ENCODE measurements around the gene TRIL. TPM values are rescaled to one million over a fixed set of nuclear protein-coding genes. Genes with fewer than 3 reads are reported as not detected.

TRIL gene
- total and polyA plus RNA-seq, 9 of the 15 experiments (the other 6 are each of a cell fraction or from before 2014, with no cell fraction given): not detected

DNA sequence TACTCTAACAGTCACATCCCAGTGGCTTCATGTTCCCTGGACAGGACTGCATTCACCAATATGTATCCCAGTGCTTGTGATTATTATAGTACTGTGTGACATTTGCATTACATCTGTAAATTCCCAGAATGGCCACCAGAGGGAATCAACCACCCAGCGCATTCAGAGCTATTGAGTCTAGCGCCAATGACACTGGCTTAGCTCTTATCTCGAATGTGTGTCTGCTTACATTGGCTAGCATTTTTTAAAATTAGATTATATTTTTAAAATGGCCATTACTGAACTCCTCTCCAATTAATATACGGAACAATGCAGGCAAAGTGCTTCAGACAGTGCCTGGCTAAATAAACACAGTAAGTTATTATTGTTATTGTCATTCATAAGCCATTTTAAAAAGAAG, 36.3 kb downstream of the TRIL start:
- BruUV-seq (replicated peaks): no TSS peak
- Histone ChIP-seq H3K27me3 (ENCODE audit: control insufficient read depth in 2 of 2, insufficient read depth in 2 of 2, low read length in 2 of 2) (peaks cover 0 to 7% of the 10 kb centered on the region in 2 experiments; a peak in 2 of 5 replicates), H2AFZ (ENCODE audit: low read depth, low read length) (no peak overlapping the region), H3K9me3 (replicated peaks; ENCODE audit: control insufficient read depth, insufficient read depth, low read depth, low read length) (no peaks in the 10 kb centered on the region), H4K20me1 (replicated peaks; ENCODE audit: control insufficient read depth, insufficient read depth, low read length) (no peaks in the 10 kb centered on the region), H3K4me2 (ENCODE audit: insufficient read depth, low read length) (no peak overlapping the region), H3K4me1 (replicated peaks in 1 of 2; ENCODE audit: control insufficient read depth in 2 of 2, insufficient read depth in 2 of 2, low read length in 2 of 2) (no peaks in the 10 kb centered on the region), H3K4me3 (no peak overlapping the region), H3K9ac (ENCODE audit: insufficient read depth in 1 of 2, low read depth in 2 of 2, low read length in 2 of 2) (no peak overlapping the region), H3K27ac (ENCODE audit: extremely low read depth, low read depth, low read length) (no peak overlapping the region), H3K79me2 (ENCODE audit: control insufficient read depth, insufficient read depth, low read length) (no peaks in the 10 kb centered on the region), H3K36me3 (ENCODE audit: control insufficient read depth, insufficient read depth, low read length) (no peaks in the 10 kb centered on the region), H3K9me1 (ENCODE audit: control insufficient read depth, insufficient read depth, low read length) (no peaks in the 10 kb centered on the region)
- peak; percentile 57 to 64 (median 60) for DNase-seq (ENCODE audit: extremely low read depth in 1 of 4, low spot score in 3 of 4)
- peak; percentile 98 for ATAC-seq
- in situ Hi-C loops (cut with MboI): loop anchor here (5.0 kb wide), 2 partner anchors 180 to 480 kb away; no protein-coding TSS in a partner anchor
- ChIA-PET CTCF (ENCODE audit: low intra/inter-chr PET ratio) (interaction anchor here (0.6 to 3.6 kb wide), 6 partner anchors 181 to 675 kb away, joined by 3 to 25 read pairs (median 8); no protein-coding TSS in a partner anchor), POLR2A (interaction anchor here (1.0 to 1.4 kb wide), 2 partner anchors 178 to 487 kb away, joined by 3 to 4 read pairs; no protein-coding TSS in a partner anchor)
- intact Hi-C loops (cut with micrococcal nuclease): loop anchor here (1.0 to 10.0 kb wide), 4 partner anchors 184 to 1143 kb away; no protein-coding TSS in a partner anchor
- peak; percentile 86 for FAIRE-seq
- WGBS (ENCODE audit: insufficient coverage, low coverage, missing lambda C conversion rate): 0% methylated on average over 4 of the region's 4 CpGs
- TF ChIP-seq SMC3 (conservative IDR thresholded peaks at IDR 0.05; ENCODE audit: insufficient read depth, low read depth, low read length) (peak; percentile 54), ZNF780A (CRISPR knock-in tag; IDR thresholded peaks at IDR 0.05) (no peak), SMAD4 (CRISPR knock-in tag; conservative IDR thresholded peaks at IDR 0.05) (no peak), FOXM1 (IDR thresholded peaks at IDR 0.05; ENCODE audit: low read depth) (peak; percentile 95), FOXM1 (CRISPR knock-in tag; IDR thresholded peaks at IDR 0.05; ENCODE audit: low read depth) (peak; percentile 95), U2AF1 (optimal IDR thresholded peaks at IDR 0.05; ENCODE audit: low read depth, low read length) (no peak), RAD21 (CRISPR knock-in tag; conservative IDR thresholded peaks at IDR 0.05 in 1 of 2, IDR thresholded peaks at IDR 0.05 in 1 of 2) (peak; percentile 31 to 62)
- TF ChIP-seq, protein P1, sequence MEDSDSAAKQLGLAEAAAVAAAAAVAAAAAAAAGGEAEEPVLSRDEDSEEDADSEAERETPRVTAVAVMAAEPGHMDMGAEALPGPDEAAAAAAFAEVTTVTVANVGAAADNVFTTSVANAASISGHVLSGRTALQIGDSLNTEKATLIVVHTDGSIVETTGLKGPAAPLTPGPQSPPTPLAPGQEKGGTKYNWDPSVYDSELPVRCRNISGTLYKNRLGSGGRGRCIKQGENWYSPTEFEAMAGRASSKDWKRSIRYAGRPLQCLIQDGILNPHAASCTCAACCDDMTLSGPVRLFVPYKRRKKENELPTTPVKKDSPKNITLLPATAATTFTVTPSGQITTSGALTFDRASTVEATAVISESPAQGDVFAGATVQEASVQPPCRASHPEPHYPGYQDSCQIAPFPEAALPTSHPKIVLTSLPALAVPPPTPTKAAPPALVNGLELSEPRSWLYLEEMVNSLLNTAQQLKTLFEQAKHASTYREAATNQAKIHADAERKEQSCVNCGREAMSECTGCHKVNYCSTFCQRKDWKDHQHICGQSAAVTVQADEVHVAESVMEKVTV (CRISPR knock-in tag; IDR thresholded peaks at IDR 0.05): 0 out of 2 replicates have a peak, but pooled peaks have one; percentile 4
- TF ChIP-seq, protein P2, sequence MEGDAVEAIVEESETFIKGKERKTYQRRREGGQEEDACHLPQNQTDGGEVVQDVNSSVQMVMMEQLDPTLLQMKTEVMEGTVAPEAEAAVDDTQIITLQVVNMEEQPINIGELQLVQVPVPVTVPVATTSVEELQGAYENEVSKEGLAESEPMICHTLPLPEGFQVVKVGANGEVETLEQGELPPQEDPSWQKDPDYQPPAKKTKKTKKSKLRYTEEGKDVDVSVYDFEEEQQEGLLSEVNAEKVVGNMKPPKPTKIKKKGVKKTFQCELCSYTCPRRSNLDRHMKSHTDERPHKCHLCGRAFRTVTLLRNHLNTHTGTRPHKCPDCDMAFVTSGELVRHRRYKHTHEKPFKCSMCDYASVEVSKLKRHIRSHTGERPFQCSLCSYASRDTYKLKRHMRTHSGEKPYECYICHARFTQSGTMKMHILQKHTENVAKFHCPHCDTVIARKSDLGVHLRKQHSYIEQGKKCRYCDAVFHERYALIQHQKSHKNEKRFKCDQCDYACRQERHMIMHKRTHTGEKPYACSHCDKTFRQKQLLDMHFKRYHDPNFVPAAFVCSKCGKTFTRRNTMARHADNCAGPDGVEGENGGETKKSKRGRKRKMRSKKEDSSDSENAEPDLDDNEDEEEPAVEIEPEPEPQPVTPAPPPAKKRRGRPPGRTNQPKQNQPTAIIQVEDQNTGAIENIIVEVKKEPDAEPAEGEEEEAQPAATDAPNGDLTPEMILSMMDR (IDR thresholded peaks at IDR 0.05 in 2 of 3, conservative IDR thresholded peaks at IDR 0.05 in 1 of 3; ENCODE audit: insufficient read depth in 2 of 3, low read depth in 1 of 3, low read length in 3 of 3): peak; percentile 74 to 82 (median 77)

All from K562 (cell line).